Right renal pelvis (tissue), 4 donors: Measurements from ENCODE around the gene FAM181B. TPM values are rescaled to one million over a fixed set of nuclear protein-coding genes. Genes with fewer than 3 reads are reported as not detected.

Experiments
- DNase-seq, 4 donors: peaks; one replicate each; pipeline ENCODE4 v3.0.0-alpha.2; 2013; ENCODE audit warnings: low read depth in 4 of 4, low spot score in 3 of 4, missing footprints in 1 of 4
- polyA plus RNA-seq, 4 donors: library from polyadenylated mRNA; unstranded; fragments of 120-200 nt; gene quantifications; one replicate each; pipeline ENCODE4 v1.2.1, GENCODE V29; 2013; ENCODE audit not compliant: insufficient read length in 4 of 4

FAM181B gene
- polyA plus RNA-seq = 1 to 10 TPM; 2.5 to 3.9 (median 3.1) TPM

- DNase-seq = peak in 3 of 4 donors; percentile 60 to 67 (median 64)
Observed at GRCh38 chr11:82733444-82734119, at the start of gene FAM181B. TSS of gene FAM181B (minus strand) at chr11:82733864. CDS start at chr11:82733729, 135 bp downstream.

DNA sequence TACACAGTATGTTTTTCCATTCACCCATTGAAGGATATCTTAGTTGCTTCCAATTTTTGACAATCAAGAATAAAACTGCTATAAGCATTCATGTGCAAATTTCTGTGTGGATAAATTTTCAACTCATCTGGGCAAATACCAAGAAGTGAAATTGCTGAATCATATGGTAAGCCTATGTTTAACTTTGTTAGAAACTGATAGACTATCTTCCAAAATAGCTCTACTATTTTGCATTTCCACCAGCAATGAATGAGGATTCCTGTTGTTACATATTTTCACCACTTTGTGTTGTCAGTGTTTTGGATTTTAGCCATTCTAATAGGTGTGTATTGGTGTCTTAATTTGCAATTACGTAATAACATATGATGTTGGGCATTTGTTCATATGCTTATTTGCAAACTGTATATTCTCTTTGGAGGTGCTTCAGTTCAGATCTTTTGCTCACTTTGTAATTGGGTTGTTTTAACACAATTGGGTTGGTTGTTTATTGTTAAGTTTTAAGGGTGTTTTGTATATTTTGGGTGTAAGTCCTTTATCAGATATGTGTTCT lies 49.2 kb upstream of the FAM181B start:
- no peak for DNase-seq

GRCh38 chr11:82778776-82779175 lies 45.1 kb upstream of the FAM181B start:
- peak in 1 of 4 donors; percentile 10 for DNase-seq

- DNase-seq = no peak
Observed at GRCh38 chr11:82776377-82776776, 42.7 kb upstream of the FAM181B start.

DNA sequence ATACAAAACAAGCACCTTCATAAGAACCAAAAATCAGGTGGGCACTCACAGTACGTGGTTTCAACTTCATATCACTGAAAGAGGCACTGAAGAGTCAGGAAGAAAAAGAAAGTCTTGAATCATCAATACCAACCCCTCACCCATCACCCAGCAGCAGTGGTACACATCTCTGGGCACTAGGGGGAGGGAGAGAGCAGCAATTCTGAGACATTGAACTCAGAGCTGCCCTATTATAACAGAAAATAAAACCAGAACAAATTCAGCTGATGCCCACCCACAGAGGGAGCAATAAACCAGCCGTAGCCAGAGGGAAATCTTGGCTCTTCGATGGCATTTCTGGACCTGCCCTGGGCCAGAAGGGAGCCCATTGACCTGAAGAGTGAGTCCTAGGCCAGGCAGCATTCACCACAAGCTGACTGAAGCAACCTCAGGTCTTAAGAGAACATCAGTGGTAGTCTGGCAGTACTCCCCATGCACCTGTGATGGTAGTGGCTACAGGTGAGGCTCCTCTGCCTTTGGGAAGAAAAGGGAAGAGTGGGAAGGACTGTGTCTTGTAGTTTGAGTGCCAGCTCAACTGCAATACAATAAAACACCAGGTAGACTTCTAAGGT lies 42.2 kb upstream of the FAM181B start:
- DNase-seq = no peak

DNA sequence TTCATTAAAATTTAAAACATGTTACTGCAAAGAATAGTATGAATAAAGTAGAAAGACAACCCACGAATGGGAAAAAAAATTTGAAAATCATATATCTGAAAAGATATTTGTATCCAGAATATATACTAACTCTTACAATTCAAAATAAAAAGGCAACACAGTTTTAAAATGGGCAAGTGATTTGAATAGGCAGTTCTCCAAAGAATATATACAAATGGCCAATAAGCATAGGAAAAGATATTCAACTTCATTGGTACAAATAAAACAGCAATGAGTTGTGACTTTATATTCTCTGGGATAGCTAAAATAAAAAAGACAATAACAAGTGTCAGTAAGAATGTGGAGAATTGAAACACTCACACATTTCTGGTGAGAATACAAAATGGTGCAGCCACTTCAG lies 41.6 kb upstream of the FAM181B start:
- DNase-seq = no peak

DNA sequence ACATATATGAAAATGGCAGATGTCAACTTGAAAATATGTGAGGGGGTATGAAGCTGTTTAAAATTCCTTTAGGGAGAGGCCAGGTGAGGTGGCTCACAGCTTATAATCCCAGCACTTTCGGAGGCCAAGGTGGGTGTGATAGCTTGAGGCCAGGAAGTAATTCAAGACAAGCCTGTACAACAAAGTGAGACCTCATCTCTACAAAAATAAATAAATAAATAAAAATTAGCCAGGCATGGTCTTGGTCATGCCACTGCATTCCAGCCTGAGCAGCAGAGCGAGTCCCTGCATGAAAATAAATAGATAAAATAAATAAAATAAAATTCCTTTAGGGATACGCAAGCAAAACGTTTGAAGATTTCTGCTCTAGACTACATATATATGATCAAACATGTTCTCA lies 38.1 kb upstream of the FAM181B start:
- DNase-seq = no peak

- DNase-seq = no peak
Observed at GRCh38 chr11:82767123-82767522, 33.5 kb upstream of the FAM181B start.

DNA sequence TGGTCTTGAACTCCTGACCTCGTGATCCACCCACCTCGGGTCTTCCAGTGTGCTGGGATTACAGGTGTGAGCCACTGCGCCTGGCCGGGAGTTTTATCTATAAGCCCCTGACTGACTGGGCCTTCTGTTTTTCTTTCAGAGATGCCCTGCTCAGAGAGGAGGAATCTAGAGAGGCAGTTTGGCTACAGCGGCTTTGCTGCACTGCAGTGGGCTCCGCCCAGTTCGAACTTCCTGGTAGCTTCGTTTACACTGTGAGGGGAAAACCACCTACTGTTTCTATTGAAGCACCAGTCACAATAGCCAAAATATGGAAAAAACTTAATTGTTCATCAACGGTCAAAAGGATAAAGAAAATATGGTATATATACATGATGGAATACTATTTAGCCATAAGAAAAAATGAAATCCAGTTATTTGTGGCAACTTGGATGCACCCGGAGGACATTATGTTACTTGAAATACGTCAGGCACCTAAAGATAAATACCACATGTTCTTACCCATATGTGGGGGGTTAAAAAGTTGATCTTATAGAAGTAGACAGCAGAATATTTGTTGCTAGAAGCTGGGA lies 31.9 kb upstream of the FAM181B start:
- no peak for DNase-seq

- DNase-seq = no peak
Observed at GRCh38 chr11:82763167-82763566, 29.5 kb upstream of the FAM181B start.

DNA sequence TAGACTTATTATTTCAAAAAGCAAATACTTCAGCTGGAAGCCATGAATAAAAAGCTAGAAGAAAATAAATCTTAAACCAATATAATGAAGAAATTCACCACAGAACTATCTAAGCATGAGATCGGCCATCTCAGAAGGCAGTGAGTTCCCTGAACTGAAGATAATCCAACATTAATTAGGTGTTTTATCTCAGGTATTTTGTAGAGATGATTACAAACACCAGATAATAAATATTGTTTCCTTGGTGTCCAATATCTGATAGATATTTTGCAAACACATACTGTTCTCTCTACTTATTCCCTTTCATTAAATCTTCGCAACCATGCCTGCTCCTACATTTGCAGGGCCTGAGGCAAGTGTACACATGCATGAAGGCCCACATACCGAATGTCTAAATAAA lies 26.0 kb upstream of the FAM181B start:
- no peak for DNase-seq

- no peak for DNase-seq
Observed at GRCh38 chr11:82757660-82758357, 24.1 kb upstream of the FAM181B start.

DNA sequence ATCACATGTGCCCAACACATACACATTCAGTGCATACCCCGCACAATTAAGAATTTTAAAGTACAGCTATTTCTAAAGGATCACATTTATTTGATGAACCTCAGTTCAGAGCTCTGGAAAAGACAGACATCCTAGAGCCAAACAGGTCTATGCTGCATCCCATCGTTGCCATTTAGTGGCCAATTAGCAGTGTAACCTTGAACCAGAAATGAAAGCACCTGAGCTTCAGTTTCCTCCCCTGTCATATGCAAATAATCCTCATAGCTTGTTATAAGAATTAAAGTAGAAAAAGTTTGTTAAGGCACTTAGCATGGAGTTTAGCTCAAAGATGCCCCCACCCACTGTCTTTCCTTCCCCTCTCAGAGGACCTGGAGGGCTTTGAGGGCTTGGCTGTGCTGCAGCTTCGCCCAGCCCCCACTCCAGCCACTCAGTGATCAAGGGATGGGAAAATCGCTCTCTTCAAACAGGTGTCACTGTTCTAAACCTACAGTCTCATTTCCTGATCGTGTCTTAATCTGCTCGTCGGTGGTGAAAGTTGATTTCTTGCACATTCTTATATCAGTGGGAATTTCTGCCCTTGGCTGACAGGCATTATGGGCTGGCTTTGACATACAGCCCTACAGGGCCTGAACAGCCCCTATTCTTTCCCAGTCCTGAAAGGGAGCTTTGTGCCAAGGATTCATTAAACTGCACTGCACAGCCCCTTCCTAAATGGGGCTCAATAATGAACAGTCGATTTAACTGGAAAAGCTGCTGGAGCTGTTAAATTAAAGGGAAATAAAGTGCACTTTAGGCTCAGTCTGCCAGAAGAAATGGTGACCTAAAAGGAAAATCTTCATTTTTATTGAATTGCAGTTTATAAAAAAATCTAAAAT lies 23.3 kb upstream of the FAM181B start:
- DNase-seq = no peak

DNA sequence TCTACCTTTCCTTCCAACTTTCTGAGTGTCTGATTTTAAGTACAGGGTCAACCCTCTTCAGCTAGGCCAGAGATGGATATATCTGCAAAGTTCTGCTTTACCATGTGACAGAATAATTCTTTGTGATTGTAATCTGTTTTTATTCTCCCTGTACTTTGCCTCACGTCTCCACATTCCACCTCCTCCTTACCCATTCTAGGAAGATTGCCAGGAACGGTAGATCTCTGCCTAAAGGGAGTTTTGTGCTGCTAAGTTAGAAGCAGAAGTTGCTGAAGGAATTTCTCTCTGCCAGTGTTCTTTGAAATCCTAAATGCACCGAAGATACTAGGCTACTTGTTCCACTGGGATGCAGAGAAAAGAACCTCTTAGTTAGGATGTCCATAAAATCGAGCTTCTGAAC lies 20.7 kb upstream of the FAM181B start:
- DNase-seq = no peak

GRCh38 chr11:82753921-82754320 lies 20.3 kb upstream of the FAM181B start:
- DNase-seq = no peak

DNA sequence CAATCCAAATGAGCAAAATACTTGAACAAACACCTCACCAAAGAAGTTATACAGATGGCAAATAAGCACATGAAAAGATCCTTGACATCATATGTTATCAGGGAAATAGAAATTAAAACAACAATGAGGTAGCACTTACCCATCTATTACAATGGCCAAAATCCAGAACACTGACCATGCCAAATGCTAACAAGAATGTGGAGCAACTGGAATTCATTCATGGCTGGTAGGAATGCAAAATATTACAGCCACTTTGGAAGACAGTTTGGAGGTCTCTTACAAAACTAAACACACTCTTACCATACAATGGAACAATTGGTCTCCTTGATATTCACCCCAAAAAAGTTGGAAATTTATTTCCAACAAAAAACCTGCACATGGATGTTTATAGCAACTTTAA lies 19.1 kb upstream of the FAM181B start:
- DNase-seq = no peak

DNA sequence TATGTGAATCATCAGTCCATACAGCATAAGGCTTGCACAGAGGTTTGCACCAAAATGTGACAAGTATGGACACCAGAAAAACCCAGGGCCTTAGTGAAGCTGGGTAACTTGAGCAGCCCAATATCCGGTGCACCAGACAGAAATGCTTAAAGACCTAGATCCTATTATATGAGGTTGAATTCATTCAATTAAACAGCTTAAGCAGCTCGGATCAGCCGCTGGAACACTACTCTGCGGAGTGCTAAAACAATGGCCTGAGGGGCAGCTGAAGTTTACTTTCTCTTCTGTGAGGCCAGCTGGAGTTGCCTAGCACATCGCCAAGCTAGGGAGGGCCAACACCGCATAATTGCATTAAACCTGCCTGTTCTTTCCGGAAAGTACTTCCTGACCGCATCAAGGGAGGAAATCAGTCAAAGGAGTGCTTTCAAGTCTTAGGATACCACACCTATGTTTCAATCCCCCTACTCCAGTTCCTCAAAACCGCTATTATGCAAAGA lies 17.0 kb upstream of the FAM181B start:
- DNase-seq = peak in 1 of 4 donors; percentile 31

GRCh38 chr11:82747471-82747870 lies 13.8 kb upstream of the FAM181B start:
- DNase-seq = no peak

DNA sequence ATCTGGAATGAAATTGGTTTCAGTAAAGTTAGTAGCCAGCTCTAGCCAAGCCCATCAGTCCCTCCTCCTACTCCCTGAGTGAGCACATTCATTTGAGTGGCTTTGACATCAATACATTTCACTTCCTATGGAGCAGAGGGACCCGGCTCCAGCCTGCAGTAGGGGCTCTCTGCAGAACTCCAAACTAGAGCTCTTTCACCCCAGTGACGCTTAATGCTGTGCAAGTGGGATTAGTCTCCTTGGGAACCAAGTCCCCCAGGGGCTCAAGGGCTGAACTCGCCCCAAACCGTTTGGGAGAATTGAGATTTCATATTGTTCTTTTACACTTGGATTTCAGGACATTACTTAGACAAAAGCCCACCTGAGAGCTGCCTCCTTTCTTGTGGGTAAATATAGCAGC lies 4.4 kb upstream of the FAM181B start:
- DNase-seq = no peak

DNA sequence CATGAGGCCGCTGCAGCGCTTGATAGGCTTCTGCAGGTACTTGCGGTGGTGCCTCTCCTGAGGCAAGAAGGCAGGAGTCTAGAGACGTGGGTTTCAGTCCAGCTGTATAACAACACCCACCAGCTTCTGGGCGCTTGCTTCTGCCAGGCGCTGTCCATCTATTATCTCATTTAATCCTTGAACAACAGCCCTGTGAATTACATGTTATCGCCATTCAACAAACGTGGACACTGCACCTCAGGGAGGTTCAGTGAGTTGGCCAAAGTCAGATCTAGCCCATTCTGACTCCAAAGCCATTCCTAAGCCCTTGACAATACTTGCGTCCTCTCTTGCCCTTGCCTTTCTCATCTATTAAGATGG lies 436 bp upstream of the FAM181B start:
- no peak for DNase-seq
